NCI-H345 treated with DMSO at 0.1 percent for 48 hours (cell line): Measurements from ENCODE around the gene SGO1.
"Not testable (repeated sequence)": the region's sequence is repeated elsewhere in the genome, so short reads cannot be mapped to it uniquely, and the experiment has no call there.

Experiments used
- DNase-seq: peaks from one replicate; lab custom pipeline; 2025; ENCODE audit not compliant: unreplicated experiment; lab: John Stamatoyannopoulos, UW

The SGO1 gene

DNA sequence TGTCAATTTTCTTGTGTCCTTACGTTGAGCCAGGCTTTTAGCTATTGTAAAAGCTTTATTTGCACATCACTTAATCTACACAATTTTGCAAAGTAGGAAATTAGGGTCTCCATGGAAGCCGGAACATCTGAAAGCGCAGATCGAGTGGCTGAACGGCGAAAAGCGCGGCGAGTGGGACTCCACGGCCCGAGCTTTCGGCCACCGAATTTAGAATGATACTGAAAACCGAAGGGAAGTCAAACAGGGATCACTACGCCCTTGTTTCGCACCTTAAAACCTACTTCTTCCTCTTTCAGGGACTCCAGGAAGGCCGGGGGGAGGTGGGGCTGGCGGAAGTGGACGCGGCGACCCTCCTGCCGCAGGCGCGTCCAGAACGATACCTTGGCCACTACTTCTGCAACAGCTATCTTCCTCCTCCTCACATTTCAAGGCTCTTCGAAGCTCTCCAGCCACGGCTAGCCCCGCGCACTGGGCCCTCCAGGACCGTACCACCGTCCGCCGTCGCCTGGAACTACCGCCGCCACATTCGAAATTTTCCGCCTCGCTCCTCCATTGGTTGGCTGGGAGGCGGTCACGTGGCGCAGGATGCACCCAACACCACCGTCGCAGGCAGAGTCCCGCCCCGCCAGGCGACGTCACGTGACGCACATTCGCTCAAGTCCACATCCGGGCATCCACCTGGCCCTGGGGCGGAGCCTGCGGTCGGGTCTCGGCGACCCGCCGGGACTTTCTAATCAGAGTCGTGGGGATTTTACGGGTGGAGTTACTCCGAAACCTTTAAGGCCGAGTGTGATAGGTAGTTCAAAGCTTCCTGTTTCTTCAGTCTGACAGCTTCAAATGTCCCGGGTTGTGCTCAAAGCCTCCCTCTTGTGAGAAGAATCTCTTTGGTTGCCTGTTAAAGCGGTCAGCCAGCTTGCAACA lies at the start of gene SGO1:
Gene SGO1 (minus strand): TSS at position 528 of the 921 bp plus-strand sequence. CDS start 2,179 bp downstream, outside the sequence.
- peak; percentile 79 for DNase-seq

DNA sequence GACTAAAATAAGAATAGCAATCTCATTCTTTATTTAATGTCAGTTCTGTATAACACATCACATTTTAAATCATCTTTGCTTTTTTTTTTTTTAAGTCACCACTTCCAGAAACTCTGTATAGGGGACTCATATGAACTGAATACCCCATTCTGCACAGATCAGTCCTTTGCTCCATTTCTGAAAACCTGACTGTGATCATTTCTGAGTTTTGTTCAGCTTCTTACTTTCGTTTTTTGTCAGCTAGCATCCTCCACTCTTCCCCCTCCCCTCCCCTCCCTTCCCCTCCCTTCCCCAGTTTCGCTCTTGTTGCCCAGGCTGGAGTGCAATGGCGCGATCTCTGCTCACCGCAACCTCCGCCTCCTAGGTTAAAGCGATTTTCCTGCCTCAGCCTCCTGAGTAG lies 49.8 kb upstream of the SGO1 start:
- DNase-seq: no peak

DNA sequence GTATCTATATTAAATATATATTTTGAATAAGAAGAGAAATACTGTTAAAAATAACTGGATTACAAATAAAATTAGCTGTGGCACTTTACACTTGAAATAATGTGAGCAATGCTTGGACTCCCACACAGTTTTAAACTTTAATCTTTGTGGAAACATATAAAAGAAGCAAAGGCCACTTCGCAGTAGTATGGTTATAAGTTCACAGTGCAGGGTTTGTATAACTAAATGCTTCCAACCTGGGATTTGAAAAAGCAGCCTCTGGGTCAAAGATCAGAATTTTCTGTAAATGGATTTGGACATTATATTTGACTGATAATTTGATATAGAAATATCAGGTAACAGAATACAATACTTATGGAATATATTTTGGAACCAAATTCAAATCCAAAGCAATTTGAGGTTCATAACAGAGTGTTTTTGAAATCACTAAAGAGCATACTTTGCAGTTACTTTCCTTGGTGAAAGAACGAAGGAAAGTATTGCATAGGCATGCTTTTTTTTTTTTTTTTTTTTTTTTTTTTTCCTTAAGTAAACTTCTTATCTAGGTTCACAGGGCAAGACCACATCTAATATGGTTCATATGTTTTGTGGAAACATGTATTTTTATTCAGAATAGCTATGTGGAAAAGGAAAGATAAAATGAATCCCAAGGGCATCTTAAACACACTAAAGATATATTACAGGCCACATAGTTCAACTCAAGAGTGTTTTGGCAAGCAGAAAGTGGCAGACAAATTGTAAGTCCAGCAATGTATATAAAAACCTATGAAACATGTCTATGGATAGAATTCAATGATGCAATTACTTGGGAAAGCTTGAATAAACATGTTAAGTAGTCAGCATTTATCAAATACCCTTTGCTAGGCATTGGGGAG lies 47.1 kb upstream of the SGO1 start:
- DNase-seq: no peak

DNA sequence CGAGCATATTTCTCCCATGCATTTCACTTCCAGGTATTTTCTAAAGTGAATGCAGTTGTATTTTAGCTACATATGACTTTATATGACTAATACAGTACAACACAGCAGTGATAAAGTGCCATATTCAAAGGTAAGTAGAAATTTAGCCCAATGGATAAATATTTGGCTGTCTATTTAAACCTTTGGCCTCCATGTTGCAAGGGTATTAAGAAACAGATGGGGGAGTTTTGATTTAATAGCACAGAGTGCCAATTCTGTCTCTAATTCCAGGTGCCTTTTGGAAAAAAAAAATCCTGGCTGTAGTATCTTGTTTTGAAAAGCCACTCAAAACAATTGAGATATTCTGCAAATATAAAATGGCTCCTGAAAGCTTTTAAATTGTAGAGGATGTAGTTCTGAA lies 44.9 kb upstream of the SGO1 start:
- no peak for DNase-seq

DNA sequence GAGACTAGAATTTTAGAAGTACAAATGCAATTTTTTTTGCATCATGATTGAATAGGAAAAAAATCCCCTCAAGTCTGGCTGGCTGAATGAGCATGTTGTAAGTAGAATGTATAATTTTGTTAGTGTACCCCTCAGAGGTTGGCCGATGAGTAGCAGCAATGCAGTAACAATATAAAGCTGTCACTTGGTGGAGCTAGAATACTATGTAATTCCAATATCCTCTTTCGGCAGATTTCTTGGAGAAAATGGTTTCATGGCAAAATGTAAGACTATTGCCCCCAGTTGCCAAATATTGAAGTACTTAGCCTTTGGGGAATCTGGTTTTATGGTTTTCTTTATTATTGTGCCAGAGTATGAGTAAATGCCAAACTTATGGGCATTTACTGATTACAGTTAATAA lies 39.8 kb upstream of the SGO1 start:
- DNase-seq: no peak

DNA sequence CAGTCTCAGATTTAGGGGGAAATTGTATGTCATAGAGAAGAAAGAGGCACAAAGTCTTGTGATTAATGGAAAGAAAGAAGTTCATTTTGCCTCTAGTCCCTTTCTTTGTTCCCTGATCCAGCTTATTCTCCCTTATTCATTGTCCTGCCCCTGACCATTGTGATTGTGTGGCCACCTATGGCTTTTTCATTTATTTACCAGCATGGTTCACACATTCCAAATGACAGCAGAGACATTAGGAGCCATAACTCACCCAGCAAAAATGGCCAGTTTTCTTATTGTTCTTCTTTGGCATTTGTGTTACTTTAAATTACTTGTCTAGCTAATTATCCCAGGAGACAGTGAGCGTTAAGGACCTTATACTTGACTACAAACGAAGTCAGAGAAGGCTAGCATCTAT lies 36.3 kb upstream of the SGO1 start:
- no peak for DNase-seq

DNA sequence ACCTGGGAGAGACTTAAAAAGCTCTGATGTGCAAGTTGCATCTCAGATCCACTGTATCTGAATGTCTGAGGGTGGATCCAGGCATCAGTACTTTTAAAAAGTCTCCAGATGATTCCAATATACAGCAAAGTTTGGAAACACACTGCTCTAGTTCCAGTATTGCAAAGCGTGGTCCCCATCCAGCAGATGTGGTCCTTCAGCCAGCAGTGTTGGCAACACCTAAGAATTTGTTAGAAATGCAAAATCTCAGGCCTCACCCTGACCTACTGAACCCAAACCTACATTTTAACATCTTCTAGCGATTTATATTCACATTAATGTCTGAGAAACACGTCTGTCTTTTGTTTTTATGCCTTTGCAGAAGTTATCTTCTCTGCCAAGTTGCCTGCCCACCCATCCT lies 32.2 kb upstream of the SGO1 start:
- no peak for DNase-seq

DNA sequence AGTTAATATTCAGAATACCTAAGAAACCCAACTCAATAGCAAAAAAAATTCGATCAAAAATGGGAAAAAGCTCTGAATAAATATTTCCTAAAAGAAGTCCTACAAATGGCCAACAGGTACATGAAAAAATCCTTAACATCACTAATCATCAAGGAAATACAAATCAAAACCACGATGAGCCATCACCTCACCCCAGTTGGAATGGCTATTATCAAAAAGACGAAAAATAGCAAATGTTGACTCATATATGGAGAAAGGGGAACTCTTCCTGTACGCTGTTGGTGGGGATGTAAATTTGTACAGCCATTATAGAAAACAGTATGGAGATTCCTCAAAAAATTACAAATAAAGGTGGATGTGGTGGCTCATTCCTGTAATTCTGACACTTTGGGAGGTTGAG lies 29.6 kb upstream of the SGO1 start:
- no peak for DNase-seq

DNA sequence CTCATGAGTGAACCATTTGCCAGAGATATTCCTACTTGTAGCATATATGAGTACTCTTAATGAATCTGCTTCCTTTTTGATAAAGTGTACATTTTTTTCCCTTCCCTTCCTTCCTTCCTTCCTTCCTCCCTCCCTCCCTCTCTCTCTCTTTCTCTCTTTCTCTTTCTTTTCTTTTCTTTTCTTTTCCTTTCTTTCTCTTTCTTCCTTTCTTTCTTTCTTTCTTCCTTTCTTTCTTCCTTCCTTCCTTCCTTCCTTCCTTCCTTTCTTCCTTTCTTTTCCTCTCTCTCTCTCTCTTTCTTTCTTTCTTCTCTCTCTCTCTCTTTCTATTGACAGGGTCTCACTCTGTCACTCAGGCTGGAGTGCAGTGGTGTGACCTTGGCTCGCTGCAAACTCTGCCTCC lies 27.5 kb upstream of the SGO1 start:
- DNase-seq: not testable (repeated sequence)

DNA sequence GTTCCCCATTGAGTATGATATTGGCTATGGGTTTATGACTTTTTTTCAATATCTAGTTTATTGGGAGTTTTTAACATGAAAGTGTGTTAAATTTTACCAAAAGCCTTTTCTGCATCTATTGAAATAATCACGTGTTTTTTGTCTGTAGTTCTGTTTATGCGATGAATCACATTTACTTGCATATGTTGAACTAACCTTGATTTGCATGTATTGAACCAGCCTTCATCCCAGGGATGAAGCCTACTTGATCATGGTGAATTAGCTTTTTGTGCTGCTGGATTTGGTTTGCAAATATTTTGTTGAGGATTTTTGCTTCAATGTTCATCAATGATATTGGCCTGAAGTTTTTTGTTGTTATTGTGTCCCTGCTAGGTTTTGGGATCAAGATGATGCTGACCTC lies 21.9 kb upstream of the SGO1 start:
- DNase-seq: not testable (repeated sequence)

DNA sequence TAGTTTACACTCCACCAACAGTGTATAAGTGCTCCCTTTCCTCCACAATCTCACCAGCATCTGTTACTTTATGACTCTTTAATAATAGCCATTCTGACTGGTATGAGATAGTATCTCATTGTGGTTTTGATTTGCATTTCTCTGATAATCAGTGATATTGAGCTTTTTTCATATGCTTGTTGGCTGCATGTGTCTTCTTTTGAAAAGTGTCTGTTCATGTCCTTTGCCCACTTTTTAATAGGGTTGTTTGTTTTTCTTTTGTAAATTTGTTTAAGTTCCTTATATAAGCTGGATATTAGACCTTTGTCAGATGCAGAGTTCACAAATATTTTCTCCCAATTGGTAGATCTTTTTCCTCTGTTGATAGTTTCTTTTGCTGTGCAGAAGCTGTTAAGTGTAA lies 19.9 kb upstream of the SGO1 start:
- DNase-seq: not testable (repeated sequence)

DNA sequence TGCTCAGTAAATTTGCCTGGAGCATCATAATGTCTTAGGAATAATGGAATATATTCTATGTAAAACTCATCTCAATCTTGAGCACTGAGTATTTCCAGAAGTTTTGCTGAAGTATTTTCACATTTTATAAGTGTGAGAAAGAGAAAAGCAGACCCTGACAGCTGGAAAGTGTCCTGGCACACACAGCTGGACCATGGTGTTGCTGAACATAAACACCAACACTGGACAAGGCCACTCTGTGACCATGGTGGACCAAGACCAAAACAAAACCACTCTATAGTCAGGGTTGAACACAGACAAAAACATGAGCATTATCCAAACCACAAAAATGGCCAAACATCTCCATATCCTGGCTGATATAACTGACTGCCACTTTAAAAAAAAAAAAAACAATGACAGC lies 15.1 kb upstream of the SGO1 start:
- DNase-seq: no peak

DNA sequence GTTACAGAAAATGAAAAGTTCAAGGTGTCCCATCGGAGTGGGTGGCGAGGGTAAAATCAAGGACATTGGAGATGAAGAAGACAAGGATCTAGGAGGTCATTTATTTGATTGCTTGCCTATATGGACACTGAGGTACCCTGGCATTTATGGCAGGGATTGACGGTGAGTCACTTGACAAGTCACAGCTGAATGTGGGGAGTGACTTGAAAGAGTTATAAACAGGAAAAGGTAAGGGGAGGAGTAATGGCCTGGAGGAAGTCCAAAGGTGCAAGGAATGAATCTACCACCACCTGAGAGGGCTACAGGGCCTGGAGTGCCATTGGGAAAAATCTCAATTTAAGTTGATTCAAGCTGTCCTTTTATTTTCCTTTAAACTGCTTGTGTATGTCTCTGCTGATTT lies 11.8 kb upstream of the SGO1 start:
- no peak for DNase-seq

DNA sequence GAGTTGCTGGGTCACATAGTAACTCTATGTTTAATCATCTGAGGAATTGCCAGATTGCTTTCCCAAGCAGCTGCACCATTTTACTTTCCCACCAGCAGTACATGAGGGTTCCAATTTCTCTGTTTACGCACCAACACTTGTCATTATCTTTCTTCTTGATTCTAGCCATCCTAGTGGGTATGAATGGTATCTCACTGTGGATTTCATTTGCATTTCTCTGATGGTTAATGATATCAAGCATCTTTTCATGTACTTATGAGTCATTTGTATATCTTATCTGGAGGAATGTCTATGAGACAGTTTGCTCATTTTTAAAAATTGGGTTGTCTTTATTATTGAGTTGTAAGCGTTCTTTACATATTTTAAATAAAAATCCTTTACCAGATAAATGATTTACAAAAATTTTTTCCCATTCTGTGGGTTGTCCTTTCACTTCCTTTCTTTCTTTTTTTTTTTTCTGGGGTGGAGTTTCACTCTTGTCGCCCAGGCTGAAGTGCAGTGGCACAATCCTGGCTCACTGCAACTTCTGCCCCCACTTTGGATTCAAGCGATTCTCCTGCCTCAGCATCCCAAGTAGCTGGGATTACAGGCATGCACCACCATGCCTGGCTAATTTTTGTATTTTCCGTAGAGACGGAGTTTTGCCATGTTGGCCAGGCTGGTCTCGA lies 8.9 kb upstream of the SGO1 start:
- DNase-seq: no peak

DNA sequence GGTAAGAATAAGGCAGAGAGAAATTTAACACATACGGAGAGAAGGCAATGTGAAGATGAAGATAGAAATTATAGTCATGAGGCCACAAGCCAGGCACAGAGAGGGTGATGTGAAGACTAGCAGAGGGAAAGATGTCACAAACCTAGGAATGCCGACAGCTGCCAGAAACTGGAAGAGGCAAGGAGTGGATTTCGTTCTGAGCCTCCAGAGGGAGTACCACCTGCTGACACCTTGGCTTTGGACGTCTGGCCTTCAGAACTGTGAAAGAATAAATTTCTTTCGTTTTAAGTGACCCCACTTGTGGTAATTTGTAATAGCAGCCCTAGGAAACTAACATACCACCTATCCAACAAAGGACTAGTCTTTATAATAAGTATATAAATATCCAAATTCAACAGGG lies 5.0 kb upstream of the SGO1 start:
- no peak for DNase-seq

DNA sequence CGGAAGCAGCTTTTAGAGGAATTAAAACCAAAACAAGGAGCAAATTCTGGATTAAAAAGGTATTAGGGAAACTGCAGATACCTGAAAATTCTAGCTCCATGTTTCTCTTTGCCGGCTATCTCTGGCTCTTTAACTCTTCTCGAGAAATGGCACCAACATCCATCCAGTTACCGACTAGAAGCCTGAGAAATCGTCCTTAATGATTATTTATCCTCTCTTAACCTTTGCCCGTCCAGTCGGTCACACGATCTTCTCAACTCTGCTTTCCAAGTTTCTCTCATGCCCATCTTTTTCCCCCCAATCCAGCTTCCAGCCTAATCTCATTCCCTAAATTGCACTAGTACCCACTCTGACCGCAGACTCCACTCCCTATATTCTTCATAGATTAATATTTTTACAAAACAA lies 596 bp upstream of the SGO1 start:
- no peak for DNase-seq

DNA sequence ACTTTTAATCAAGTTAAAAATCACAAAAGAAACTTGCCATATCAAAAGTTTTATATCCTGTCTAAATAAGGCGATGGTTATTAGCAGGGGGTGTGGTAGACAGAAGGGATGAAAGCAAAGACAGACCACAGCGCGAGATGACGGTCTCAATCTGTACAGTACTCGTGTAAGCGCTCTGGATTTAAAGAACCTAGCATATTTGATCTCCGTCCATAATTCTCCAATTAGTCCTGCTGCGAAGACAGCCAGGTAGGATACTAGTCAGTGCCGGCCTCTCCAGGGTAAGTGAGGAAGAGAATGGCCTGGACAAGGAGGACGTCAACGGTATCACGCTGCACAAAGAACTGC lies 701 bp downstream of the SGO1 start:
- no peak for DNase-seq

DNA sequence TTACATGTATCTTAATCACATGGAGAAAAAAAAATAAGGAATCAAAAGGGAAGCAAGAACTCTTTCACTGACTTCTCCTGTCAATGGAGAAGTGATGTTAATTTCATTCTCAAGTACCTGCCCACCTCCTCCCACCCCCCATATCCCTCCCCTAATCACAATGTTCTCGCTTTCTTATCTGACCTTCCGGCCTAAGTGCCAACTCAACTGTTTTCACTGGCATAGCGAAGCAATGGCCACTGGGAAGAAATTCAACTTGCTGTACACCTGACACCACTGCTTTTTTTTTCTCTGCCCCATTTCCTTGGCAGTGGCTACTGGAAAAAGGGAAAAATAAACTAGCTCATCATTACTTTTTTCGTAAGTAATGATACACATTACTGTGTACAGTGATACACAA lies 3.8 kb downstream of the SGO1 start:
- no peak for DNase-seq

DNA sequence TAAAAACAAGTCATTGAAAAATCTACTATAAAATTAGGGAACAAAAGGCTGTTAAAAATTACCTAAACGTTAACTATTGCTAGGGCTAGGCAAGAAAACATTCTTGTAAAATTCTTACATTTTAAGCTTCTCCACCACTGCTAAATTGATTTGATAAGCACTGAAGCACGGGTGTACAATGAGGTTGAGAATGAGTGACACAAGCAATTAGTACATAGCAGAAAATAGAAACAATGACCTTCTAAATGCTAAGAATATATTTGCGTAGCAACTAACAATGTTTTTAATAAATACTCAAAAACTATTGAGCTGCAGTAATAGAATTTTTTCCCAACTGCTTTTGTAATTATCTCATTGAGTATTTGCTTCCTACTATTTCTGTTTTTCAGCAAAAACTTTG lies 4.7 kb downstream of the SGO1 start:
- DNase-seq: no peak

DNA sequence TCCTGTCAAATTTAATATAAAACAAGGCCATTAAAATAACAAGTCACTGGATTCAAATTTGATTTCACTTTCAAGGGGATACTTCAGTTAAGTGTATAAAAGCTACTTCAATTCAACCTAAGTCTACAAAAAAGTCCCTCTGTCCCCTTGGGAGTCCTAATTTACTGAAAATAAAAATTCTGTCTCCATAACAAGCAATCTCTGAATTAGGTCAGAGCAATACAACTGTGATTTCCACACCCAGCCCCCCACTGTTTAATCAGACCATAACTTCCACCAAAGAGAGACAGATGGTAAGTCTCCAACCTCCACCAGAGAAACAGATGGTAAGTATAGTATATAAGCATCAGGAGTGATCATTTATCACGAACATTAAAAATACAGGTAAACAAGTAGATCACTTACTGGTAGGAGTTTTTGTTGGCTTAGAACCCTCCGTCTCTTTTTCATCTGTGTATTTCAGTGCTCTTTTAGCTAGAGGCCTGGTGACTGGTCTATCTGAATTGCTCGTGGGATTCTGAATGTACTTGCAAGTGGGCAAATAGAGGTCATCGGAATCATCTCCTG lies 12.1 kb downstream of the SGO1 start:
- no peak for DNase-seq

DNA sequence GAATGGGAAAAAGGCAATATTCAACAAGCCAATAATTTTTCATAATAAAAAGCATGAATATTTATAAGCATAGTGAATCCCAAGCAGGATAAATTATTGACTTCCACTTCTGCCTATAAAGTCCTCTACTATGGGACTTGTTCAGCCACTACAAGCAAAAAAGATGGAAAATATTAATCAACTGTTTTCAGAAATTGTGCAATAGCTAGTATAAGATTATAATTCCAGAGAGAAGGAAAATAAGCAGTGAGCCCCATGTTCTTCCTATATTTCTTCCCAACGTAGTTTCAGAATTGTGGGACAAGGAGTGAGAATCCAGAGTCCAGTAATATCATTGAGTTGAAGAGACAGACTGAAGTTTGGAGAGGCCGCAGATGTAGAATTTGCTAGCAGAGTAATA lies 24.3 kb downstream of the SGO1 start:
- no peak for DNase-seq
